GM12864 (cell line): Measurements from ENCODE around the gene B3GALT4.
A peak's percentile ranks its signal among the peaks of the same experiment; 100 is the strongest.

Experiments used
- DNase-seq: peaks from one replicate; pipeline ENCODE4 v3.0.0-alpha.2; 2011; ENCODE audit warnings: low read depth
- H3K4me3 ChIP-seq: 2 replicates; pipeline ENCODE4 v1.5.1; 2011; ENCODE audit warnings: mild to moderate bottlenecking, low read depth, low read length, control low read depth
- CTCF ChIP-seq: IDR thresholded peaks from 2 replicates; pipeline ENCODE4 v1.5.1; 2011; ENCODE audit warnings: low read depth, mild to moderate bottlenecking, moderate library complexity, low read length, control low read depth, inconsistent platforms; ENCODE audit errors: missing control alignments

The B3GALT4 gene

DNA sequence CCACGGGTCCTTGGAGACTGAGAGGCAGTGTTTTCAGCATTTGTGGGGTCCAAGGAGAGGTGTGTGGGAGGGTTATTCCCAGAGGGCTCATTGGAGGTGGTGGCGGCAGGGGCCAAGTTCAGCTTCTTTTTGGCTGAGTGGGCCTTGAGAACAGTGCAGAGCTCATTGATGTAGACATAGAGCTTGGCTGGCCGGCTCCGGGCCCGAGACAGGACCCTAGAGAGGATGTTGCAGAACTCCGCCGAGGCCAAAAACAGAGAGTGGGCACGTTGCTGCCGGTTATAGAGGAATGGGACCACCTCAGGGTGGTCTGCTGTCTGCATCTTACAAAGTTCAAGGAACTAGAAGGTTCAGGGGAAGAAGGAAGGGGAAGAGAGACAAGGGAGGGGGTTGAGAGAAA, 44.3 kb downstream of the B3GALT4 start:
- DNase-seq = no peak
- H3K4me3 ChIP-seq = peak overlapping the region; percentile 60
- TF ChIP-seq CTCF = no peak

DNA sequence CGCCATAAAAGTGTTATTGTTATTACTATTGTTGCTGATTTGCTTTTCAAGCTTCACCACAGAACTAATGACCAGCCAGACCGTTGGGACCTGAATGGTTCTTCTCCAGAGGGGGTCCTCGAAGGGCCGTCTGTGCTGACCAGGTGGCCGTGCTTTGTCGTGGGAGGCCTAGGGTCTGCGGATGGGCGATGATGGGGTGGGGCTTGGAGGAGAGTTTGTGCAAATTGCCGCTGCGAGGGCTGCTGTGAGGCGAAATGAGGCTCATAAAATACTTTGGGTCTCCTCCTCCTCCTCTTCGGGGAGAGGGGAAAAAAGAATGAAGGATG, 46.7 kb downstream of the B3GALT4 start:
- peak overlapping the region; percentile 60 for H3K4me3 ChIP-seq
- DNase-seq = no peak
- TF ChIP-seq CTCF = no peak

DNA sequence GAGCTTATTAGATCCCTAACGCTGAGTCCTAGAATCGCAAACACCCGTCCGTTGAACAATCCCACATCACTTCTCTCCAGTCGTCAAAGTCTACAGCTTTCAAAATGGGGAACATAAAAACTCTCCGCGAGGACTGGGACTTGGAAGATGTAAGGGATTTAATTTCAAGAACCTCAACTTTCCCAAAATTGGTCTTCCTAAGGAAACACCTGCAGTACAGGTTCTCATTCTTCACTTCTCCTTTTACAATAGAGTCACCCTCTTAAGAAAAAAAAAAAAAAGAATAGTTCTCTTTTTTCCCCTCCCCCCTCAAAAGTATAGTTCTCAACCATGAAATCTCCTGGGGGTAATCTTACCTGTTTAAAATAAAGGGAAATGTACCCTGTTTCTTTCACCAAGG, 47.2 kb downstream of the B3GALT4 start:
- DNase-seq = no peak
- no peak for TF ChIP-seq CTCF

More for the DNA sequence above, 47.2 kb downstream of the B3GALT4 start:
- peak overlapping the region; percentile 60 for H3K4me3 ChIP-seq
